Neural crest cell (in vitro differentiated cells): ENCODE data around the gene SH3RF3. TPM values are rescaled to one million over a fixed set of nuclear protein-coding genes. Genes with fewer than 3 reads are reported as not detected.

ENCODE experiments used
- DNase-seq: peaks from one replicate; pipeline ENCODE4 v3.0.0; 2021; ENCODE audit warnings: low read depth, mixed read lengths, low spot score
- H3K27ac Mint-ChIP-seq: one replicate; pipeline ENCODE4 v1.8.0; 2021; ENCODE audit warnings: mild to moderate bottlenecking, mixed read lengths; ENCODE audit not compliant: unreplicated experiment
- H3K27me3 Mint-ChIP-seq: 2 replicates; pipeline ENCODE4 v1.8.0; 2021; ENCODE audit warnings: low read depth, mild to moderate bottlenecking, mixed read lengths
- H3K36me3 Mint-ChIP-seq: 2 replicates; pipeline ENCODE4 v1.8.0; 2021; ENCODE audit warnings: low read depth, mild to moderate bottlenecking, mixed read lengths
- H3K4me1 Mint-ChIP-seq: 2 replicates; pipeline ENCODE4 v1.8.0; 2021; ENCODE audit warnings: mixed read lengths
- H3K4me3 Mint-ChIP-seq: one replicate; pipeline ENCODE4 v1.8.0; 2021; ENCODE audit warnings: mild to moderate bottlenecking, mixed read lengths
- H3K9me3 Mint-ChIP-seq: 2 replicates; pipeline ENCODE4 v1.8.0; 2021; ENCODE audit warnings: mixed read lengths
- total RNA-seq: library from RNA; stranded (reverse); gene quantifications from 2 replicates; pipeline ENCODE4 v1.2.1, GENCODE V29; 2021
- TF ChIP-seq, protein P1 (sequence below): fragments of 200-600 bp; sonication (generic); conservative IDR thresholded peaks from 2 replicates; pipeline ENCODE4 v1.5.0; 2021; ENCODE audit warnings: antibody characterized with exemption, mild to moderate bottlenecking

Gene SH3RF3
- total RNA-seq, 1 donor from 2014 or later, result 0.70 TPM

DNA sequence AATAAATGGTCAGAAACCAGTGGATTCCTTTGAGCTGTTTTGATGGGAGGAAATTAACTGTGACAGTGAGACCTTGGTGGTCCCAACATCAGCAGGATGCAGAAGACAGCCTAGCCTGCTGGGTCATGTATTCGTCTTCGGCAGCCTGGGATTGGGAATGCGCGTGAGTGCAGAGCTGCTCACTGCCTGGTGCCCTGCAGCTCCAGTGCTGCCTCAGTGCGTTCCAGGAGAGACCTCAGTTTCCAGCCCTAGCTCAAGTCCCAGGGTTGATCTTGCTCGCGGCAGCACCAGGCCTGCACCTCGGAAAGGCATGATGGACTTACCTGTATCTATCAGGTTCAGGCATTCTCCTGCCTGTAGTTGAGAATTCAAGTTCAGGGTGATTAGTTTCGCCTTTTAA, 203.9 kb downstream of the SH3RF3 start:
- no peak overlapping the region for H3K27ac Mint-ChIP-seq
- DNase-seq, result no peak
- H3K27me3 Mint-ChIP-seq, result peaks cover 2% of the 10 kb centered on the region
- TF ChIP-seq, protein P1, sequence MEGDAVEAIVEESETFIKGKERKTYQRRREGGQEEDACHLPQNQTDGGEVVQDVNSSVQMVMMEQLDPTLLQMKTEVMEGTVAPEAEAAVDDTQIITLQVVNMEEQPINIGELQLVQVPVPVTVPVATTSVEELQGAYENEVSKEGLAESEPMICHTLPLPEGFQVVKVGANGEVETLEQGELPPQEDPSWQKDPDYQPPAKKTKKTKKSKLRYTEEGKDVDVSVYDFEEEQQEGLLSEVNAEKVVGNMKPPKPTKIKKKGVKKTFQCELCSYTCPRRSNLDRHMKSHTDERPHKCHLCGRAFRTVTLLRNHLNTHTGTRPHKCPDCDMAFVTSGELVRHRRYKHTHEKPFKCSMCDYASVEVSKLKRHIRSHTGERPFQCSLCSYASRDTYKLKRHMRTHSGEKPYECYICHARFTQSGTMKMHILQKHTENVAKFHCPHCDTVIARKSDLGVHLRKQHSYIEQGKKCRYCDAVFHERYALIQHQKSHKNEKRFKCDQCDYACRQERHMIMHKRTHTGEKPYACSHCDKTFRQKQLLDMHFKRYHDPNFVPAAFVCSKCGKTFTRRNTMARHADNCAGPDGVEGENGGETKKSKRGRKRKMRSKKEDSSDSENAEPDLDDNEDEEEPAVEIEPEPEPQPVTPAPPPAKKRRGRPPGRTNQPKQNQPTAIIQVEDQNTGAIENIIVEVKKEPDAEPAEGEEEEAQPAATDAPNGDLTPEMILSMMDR, result no peak
- H3K4me1 Mint-ChIP-seq, result peaks cover 16% of the 10 kb centered on the region
- no peak overlapping the region for H3K4me3 Mint-ChIP-seq
- peaks cover 3% of the 10 kb centered on the region for H3K9me3 Mint-ChIP-seq
- peaks cover 3% of the 10 kb centered on the region for H3K36me3 Mint-ChIP-seq

DNA sequence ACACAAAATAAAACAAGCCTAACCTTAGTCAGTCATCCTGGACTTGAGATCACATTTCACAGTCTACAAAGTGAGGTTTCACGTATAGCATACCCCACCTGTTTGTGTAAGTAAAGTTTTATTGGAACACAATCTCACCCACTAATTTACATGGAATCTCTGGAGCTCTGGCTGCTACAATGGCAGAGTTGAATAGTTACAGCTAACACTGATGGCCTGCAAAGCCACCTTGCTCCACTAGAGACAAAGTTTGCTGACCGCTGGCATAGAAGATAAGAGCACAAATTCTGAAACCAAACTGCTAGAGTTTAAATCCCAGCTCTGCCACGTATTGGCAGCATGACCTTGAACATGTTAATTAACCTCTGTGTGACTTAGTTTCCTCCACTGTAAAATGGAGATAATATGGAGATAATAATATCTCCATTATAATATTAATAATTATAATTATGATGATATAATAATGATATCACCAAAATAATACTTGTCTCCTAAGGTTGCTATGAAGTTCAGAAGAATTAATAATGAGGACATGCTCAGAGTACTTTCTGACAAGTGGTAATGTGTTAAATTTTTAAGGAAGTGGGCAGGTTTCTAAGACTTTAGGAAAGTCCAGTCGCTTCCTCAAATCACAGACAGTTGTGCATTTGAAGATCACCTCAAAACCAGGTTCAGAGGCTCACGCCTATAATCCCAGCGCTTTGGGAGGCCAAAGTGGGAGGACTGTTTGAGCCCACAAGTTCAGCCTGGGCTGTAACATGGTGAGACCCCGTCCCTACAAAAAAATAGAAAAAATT, 204.6 kb downstream of the SH3RF3 start:
- H3K9me3 Mint-ChIP-seq, result no peaks in the 10 kb centered on the region
- TF ChIP-seq, protein P1, result peak; percentile 45
- H3K4me3 Mint-ChIP-seq, result no peak overlapping the region
- H3K36me3 Mint-ChIP-seq, result no peaks in the 10 kb centered on the region
- H3K27ac Mint-ChIP-seq, result no peak overlapping the region
- no peak for DNase-seq
- peaks cover 2% of the 10 kb centered on the region for H3K27me3 Mint-ChIP-seq
- peaks cover 16% of the 10 kb centered on the region for H3K4me1 Mint-ChIP-seq

DNA sequence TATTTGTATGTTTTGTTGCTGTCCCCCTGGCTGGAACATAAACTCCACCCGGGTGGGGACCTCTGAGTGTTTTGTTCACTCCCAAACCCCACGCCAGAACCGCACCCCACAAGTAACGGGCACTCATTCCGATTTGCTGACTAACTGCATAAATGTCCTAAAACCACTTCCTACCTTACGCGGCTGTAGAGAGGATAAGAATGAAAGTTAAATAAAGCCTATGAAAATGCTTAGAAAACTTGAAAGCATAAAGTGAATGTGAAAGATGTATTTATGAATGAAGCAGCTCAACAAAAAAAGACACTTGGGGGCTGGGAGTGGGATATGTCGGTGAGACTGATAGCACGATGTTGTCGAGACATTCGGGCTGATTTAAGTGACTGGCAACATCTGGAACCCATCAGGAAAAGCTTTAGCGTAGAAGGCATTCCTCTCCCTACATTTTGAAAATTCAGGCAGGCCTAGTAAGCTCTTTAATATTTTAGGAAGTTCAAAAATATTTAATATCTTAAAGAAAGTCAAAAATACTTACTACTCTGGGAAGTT, 206.7 kb downstream of the SH3RF3 start:
- TF ChIP-seq, protein P1, result no peak
- H3K4me1 Mint-ChIP-seq, result peaks cover 16% of the 10 kb centered on the region
- no peak for DNase-seq

DNA sequence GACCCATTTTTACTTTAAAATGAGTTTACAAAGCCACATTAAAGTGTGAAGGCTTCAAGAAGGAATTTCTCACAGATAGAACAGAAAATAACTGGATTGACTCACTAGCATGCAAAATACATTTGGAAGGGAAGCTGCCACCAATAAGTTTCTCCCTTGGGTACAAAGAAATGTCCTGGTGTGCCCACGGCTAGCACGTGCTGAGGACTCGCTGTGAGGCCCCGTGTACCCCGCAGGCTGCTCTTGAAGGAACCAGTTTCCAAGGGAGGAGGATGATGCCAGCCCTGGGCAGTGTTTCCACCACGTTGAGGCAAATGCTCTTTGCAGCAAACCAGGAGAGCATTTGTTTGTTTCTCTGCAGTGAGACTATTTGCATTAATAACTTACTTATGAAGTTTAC, 207.3 kb downstream of the SH3RF3 start:
- H3K36me3 Mint-ChIP-seq, result peaks cover 4% of the 10 kb centered on the region
- H3K4me3 Mint-ChIP-seq, result no peak overlapping the region
- peaks cover 2% of the 10 kb centered on the region for H3K27me3 Mint-ChIP-seq
- H3K9me3 Mint-ChIP-seq, result no peaks in the 10 kb centered on the region
- TF ChIP-seq, protein P1, result no peak
- H3K4me1 Mint-ChIP-seq, result peaks cover 16% of the 10 kb centered on the region
- no peak overlapping the region for H3K27ac Mint-ChIP-seq
- DNase-seq, result no peak

More for the DNA sequence above, 206.7 kb downstream of the SH3RF3 start:
- peaks cover 4% of the 10 kb centered on the region for H3K36me3 Mint-ChIP-seq
- H3K4me3 Mint-ChIP-seq, result no peak overlapping the region
- no peaks in the 10 kb centered on the region for H3K9me3 Mint-ChIP-seq
- H3K27me3 Mint-ChIP-seq, result peaks cover 2% of the 10 kb centered on the region
- no peak overlapping the region for H3K27ac Mint-ChIP-seq

DNA sequence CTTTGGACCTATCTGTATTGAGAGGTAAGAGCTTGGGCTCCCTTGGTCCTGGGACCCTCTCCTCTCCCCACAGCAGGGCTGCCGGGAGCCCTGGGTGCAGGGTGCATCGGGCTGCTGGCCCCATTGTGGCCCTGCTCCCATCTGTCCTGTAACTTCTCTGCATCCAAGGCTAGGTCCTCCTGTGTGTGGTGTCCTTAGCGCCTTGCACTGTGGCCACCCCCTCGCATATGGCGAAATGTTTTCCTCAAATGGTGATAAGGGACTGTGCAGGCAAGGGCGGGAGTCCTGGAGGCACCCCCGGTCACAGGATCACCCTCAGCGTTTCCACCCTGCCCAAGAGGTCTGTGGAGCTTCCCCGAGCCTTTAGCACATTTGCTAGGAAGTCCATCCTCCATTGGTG, 208.2 kb downstream of the SH3RF3 start:
- H3K36me3 Mint-ChIP-seq, result peaks cover 4% of the 10 kb centered on the region
- H3K27me3 Mint-ChIP-seq, result peaks cover 2% of the 10 kb centered on the region
- peaks cover 14% of the 10 kb centered on the region for H3K4me1 Mint-ChIP-seq
- TF ChIP-seq, protein P1, result no peak
- no peak for DNase-seq
- H3K27ac Mint-ChIP-seq, result no peak overlapping the region
- H3K9me3 Mint-ChIP-seq, result no peaks in the 10 kb centered on the region
- no peak overlapping the region for H3K4me3 Mint-ChIP-seq
